Endothelial cell of umbilical vein (primary cell): ENCODE data around the gene APBB2.

Source experiments
- CTCF ChIP-seq, 2 donors: IDR thresholded peaks; 1 replicate in 1 of 2; 2 replicates in 1 of 2; pipeline ENCODE4 v1.5.1; 2011; ENCODE audit warnings: low read length in 2 of 2, mild to moderate bottlenecking in 2 of 2, moderate library complexity in 2 of 2, control low read depth in 1 of 2, inconsistent platforms in 1 of 2, low read depth in 1 of 2; ENCODE audit not compliant: insufficient read depth in 1 of 2; ENCODE audit errors: extremely low read depth in 1 of 2
- EZH2 ChIP-seq: IDR thresholded peaks from 2 replicates; pipeline ENCODE4 v1.6.1; 2012; ENCODE audit warnings: borderline replicate concordance, low read depth, mild to moderate bottlenecking, moderate library complexity, low read length, inconsistent platforms; ENCODE audit not compliant: severe bottlenecking
- GATA2 ChIP-seq: IDR thresholded peaks from 2 replicates; pipeline ENCODE4 v1.7.0; 2011; ENCODE audit warnings: low read depth, mild to moderate bottlenecking, moderate library complexity, mixed read lengths, low read length; ENCODE audit not compliant: insufficient read length, insufficient read depth
- JUN ChIP-seq: IDR thresholded peaks from 2 replicates; pipeline ENCODE4 v1.6.1; 2011; ENCODE audit warnings: borderline replicate concordance, low read depth; ENCODE audit not compliant: insufficient read length, insufficient read depth
- MAX ChIP-seq: IDR thresholded peaks from 2 replicates; pipeline ENCODE4 v1.6.1; 2011; ENCODE audit not compliant: insufficient read depth, insufficient read length
- POLR2A ChIP-seq: IDR thresholded peaks from 2 replicates; pipeline ENCODE4 v1.6.1; 2012; ENCODE audit warnings: low read depth, mild to moderate bottlenecking, control low read depth, low read length
- POLR2AphosphoS5 ChIP-seq: IDR thresholded peaks from 2 replicates; pipeline ENCODE4 v1.6.1; 2012; ENCODE audit warnings: low read depth, mild to moderate bottlenecking, control low read depth, low read length, moderate library complexity; ENCODE audit not compliant: insufficient read depth

- no peak for TF ChIP-seq JUN
- no peak for TF ChIP-seq CTCF (IDR thresholded peaks at IDR 0.05; ENCODE audit: extremely low read depth in 1 of 2, insufficient read depth in 1 of 2, low read depth in 1 of 2, low read length in 2 of 2)
- no peak for TF ChIP-seq POLR2A
- no peak for TF ChIP-seq MAX
- TF ChIP-seq POLR2AphosphoS5, result no peak
- no peak for TF ChIP-seq EZH2
- no peak for TF ChIP-seq GATA2
These were observed 241.6 kb downstream of the APBB2 start for GRCh38 chr4:40972722-40973121.
